Trophoblast cell (in vitro differentiated cells and primary cell): ENCODE data around the gene CSH2.

Experiments used
- DNase-seq, 2 donors: peaks; one replicate each; pipeline ENCODE4 v3.0.0-alpha.2; 2016
- H2AFZ ChIP-seq: 2 replicates; pipeline ENCODE4 v1.6.1; 2013; ENCODE audit warnings: low read length, moderate library complexity, mild to moderate bottlenecking; ENCODE audit not compliant: insufficient read depth, poor library complexity
- H2AK5ac ChIP-seq: 2 replicates; pipeline ENCODE4 v1.6.1; 2013; ENCODE audit warnings: mild to moderate bottlenecking, low read length
- H2BK120ac ChIP-seq: 2 replicates; pipeline ENCODE4 v1.6.1; 2013; ENCODE audit warnings: low read length, mild to moderate bottlenecking, moderate library complexity; ENCODE audit not compliant: insufficient read depth, poor library complexity
- H2BK12ac ChIP-seq: 2 replicates; pipeline ENCODE4 v1.6.1; 2013; ENCODE audit warnings: mild to moderate bottlenecking, low read length, moderate library complexity
- H2BK5ac ChIP-seq: 2 replicates; pipeline ENCODE4 v1.6.1; 2013; ENCODE audit warnings: low read length, low read depth, moderate library complexity, mild to moderate bottlenecking; ENCODE audit not compliant: poor library complexity
- H3K14ac ChIP-seq: 2 replicates; pipeline ENCODE4 v1.6.1; 2013; ENCODE audit warnings: mild to moderate bottlenecking, low read length
- H3K18ac ChIP-seq: 2 replicates; pipeline ENCODE4 v1.6.1; 2013; ENCODE audit warnings: mild to moderate bottlenecking, low read length
- H3K23ac ChIP-seq: 2 replicates; pipeline ENCODE4 v1.6.1; 2013; ENCODE audit warnings: low read length
- H3K27ac ChIP-seq: 2 replicates; pipeline ENCODE4 v1.5.1; 2013; ENCODE audit warnings: low read depth, mild to moderate bottlenecking, inconsistent platforms, low read length, moderate library complexity
- H3K27me3 ChIP-seq: 2 replicates; pipeline ENCODE4 v1.6.1; 2013; ENCODE audit warnings: inconsistent platforms, mild to moderate bottlenecking, low read length, moderate library complexity; ENCODE audit not compliant: insufficient read depth
- H3K36me3 ChIP-seq, 2 experiments: 1 replicate in 1 of 2; 2 replicates in 1 of 2; pipeline ENCODE4 v1.6.1; 2013; ENCODE audit warnings: low read length in 2 of 2, mild to moderate bottlenecking in 2 of 2, moderate library complexity in 1 of 2; ENCODE audit not compliant: insufficient read depth in 2 of 2, control insufficient read depth in 1 of 2
- H3K4ac ChIP-seq: 2 replicates; pipeline ENCODE4 v1.6.1; 2013; ENCODE audit warnings: low read depth, mild to moderate bottlenecking, low read length, moderate library complexity
- H3K4me1 ChIP-seq, 2 experiments: 1 replicate in 1 of 2; 2 replicates in 1 of 2; pipeline ENCODE4 v1.6.1; 2013; ENCODE audit warnings: low read length in 2 of 2, mild to moderate bottlenecking in 2 of 2, moderate library complexity in 1 of 2; ENCODE audit not compliant: insufficient read depth in 2 of 2, control insufficient read depth in 1 of 2
- H3K4me2 ChIP-seq: 2 replicates; pipeline ENCODE4 v1.6.1; 2013; ENCODE audit warnings: inconsistent platforms, mild to moderate bottlenecking, low read length, moderate library complexity
- H3K4me3 ChIP-seq: 2 replicates; pipeline ENCODE4 v1.5.1; 2013; ENCODE audit warnings: mild to moderate bottlenecking, low read depth, low read length, inconsistent platforms
- H3K79me1 ChIP-seq: one replicate; pipeline ENCODE4 v1.6.1; 2013; ENCODE audit warnings: low read length
- H3K79me2 ChIP-seq: 2 replicates; pipeline ENCODE4 v1.6.1; 2013; ENCODE audit warnings: low read length, mild to moderate bottlenecking; ENCODE audit not compliant: control insufficient read depth, insufficient read depth, poor library complexity
- H3K9ac ChIP-seq: 2 replicates; pipeline ENCODE4 v1.6.1; 2013; ENCODE audit warnings: mild to moderate bottlenecking, low read length
- H3K9me3 ChIP-seq: 2 replicates; pipeline ENCODE4 v1.6.1; 2013; ENCODE audit warnings: low read depth, mild to moderate bottlenecking, control low read depth, inconsistent platforms, low read length; ENCODE audit not compliant: insufficient read depth
- H4K12ac ChIP-seq: 2 replicates; pipeline ENCODE4 v1.6.1; 2013; ENCODE audit warnings: low read depth, mild to moderate bottlenecking, low read length, moderate library complexity
- H4K8ac ChIP-seq: 2 replicates; pipeline ENCODE4 v1.6.1; 2013; ENCODE audit warnings: low read depth, mild to moderate bottlenecking, low read length, moderate library complexity
- H4K91ac ChIP-seq: one replicate; pipeline ENCODE4 v1.6.1; 2013; ENCODE audit warnings: low read depth, mild to moderate bottlenecking, low read length, moderate library complexity
- WGBS: extraction: QIAGEN DNeasy Blood & Tissue Kit; methylation state at CpG from one replicate; pipeline ENCODE4 v1.1.7; 2013; ENCODE audit warnings: missing lambda C conversion rate; ENCODE audit not compliant: insufficient read length, insufficient coverage; ENCODE audit errors: extremely low coverage; 5-methylcytosine and 5-hydroxymethylcytosine counted together

The CSH2 gene

GRCh38 chr17:63855185-63855584 is 18.3 kb downstream of the CSH2 start:
- no peak overlapping the region for H3K4me2 ChIP-seq
- H2BK5ac ChIP-seq: no peak overlapping the region
- H2AFZ ChIP-seq: no peak overlapping the region
- no peak overlapping the region for H3K18ac ChIP-seq
- no peaks in the 10 kb centered on the region for H3K36me3 ChIP-seq
- no peak overlapping the region for H4K91ac ChIP-seq
- no CpG with 5 or more reads among the region's 8 CpGs for WGBS
- no peak overlapping the region for H4K12ac ChIP-seq
- no peak overlapping the region for H2BK120ac ChIP-seq
- no peaks in the 10 kb centered on the region for H3K79me1 ChIP-seq
- no peaks in the 10 kb centered on the region for H3K79me2 ChIP-seq
- no peaks in the 10 kb centered on the region for H3K27me3 ChIP-seq
- H2AK5ac ChIP-seq: no peak overlapping the region
- no peak overlapping the region for H3K9ac ChIP-seq
- H3K4me1 ChIP-seq: no peaks in the 10 kb centered on the region
- H3K14ac ChIP-seq: no peak overlapping the region
- H3K23ac ChIP-seq: no peak overlapping the region
- H3K4ac ChIP-seq: no peak overlapping the region
- no peak overlapping the region for H4K8ac ChIP-seq
- no peak overlapping the region for H3K27ac ChIP-seq
- no peak overlapping the region for H2BK12ac ChIP-seq
- no peaks in the 10 kb centered on the region for H3K9me3 ChIP-seq
- no peak overlapping the region for H3K4me3 ChIP-seq
- no peak for DNase-seq

GRCh38 chr17:63854709-63855108 is 18.8 kb downstream of the CSH2 start:
- Histone ChIP-seq H2AFZ (no peak overlapping the region), H3K18ac (no peak overlapping the region), H2BK5ac (no peak overlapping the region), H3K4me1 (no peaks in the 10 kb centered on the region), H4K12ac (no peak overlapping the region), H3K9me3 (peaks cover under 1% of the 10 kb centered on the region), H3K14ac (no peak overlapping the region), H3K27ac (no peak overlapping the region), H4K91ac (no peak overlapping the region), H2BK12ac (no peak overlapping the region), H3K36me3 (no peaks in the 10 kb centered on the region), H3K4me2 (no peak overlapping the region), H3K79me2 (no peaks in the 10 kb centered on the region), H2BK120ac (no peak overlapping the region), H3K4me3 (no peak overlapping the region), H4K8ac (no peak overlapping the region), H3K23ac (no peak overlapping the region), H3K79me1 (no peaks in the 10 kb centered on the region), H3K4ac (no peak overlapping the region), H2AK5ac (no peak overlapping the region), H3K27me3 (no peaks in the 10 kb centered on the region), H3K9ac (no peak overlapping the region)
- DNase-seq: no peak
- whole genome bisulfite sequencing: no CpG with 5 or more reads among the region's 5 CpGs

- Histone ChIP-seq H3K27me3 (no peaks in the 10 kb centered on the region), H3K18ac (no peak overlapping the region), H2AFZ (no peak overlapping the region), H3K4me2 (no peak overlapping the region), H3K9me3 (peaks cover 9% of the 10 kb centered on the region), H3K4ac (no peak overlapping the region), H2BK12ac (no peak overlapping the region), H2BK120ac (no peak overlapping the region), H4K8ac (no peak overlapping the region), H4K12ac (no peak overlapping the region), H3K36me3 (no peaks in the 10 kb centered on the region), H2AK5ac (no peak overlapping the region), H4K91ac (no peak overlapping the region), H3K27ac (no peak overlapping the region), H3K79me1 (peaks cover 3% of the 10 kb centered on the region), H2BK5ac (no peak overlapping the region), H3K4me3 (no peak overlapping the region), H3K14ac (no peak overlapping the region), H3K4me1 (peaks cover 0 to 3% of the 10 kb centered on the region in 2 experiments), H3K79me2 (no peaks in the 10 kb centered on the region), H3K9ac (no peak overlapping the region), H3K23ac (no peak overlapping the region)
- WGBS: no CpG with 5 or more reads among the region's 2 CpGs
- DNase-seq: no peak
Measured at GRCh38 chr17:63853260-63853659, 20.2 kb downstream of the CSH2 start.

- no peaks in the 10 kb centered on the region for H3K79me2 ChIP-seq
- no peak overlapping the region for H3K14ac ChIP-seq
- H3K9me3 ChIP-seq: peaks cover 14% of the 10 kb centered on the region
- H3K27ac ChIP-seq: no peak overlapping the region
- no peak overlapping the region for H2AFZ ChIP-seq
- H2BK120ac ChIP-seq: no peak overlapping the region
- peaks cover 0 to 3% of the 10 kb centered on the region in 2 experiments for H3K4me1 ChIP-seq
- H3K27me3 ChIP-seq: no peaks in the 10 kb centered on the region
- H3K36me3 ChIP-seq: no peaks in the 10 kb centered on the region
- DNase-seq: no peak
- no peak overlapping the region for H3K4ac ChIP-seq
- no peak overlapping the region for H3K9ac ChIP-seq
- H3K79me1 ChIP-seq: peaks cover 3% of the 10 kb centered on the region
- H3K23ac ChIP-seq: no peak overlapping the region
- no peak overlapping the region for H4K91ac ChIP-seq
- no peak overlapping the region for H4K8ac ChIP-seq
- H3K18ac ChIP-seq: no peak overlapping the region
- no peak overlapping the region for H2AK5ac ChIP-seq
- no peak overlapping the region for H2BK12ac ChIP-seq
- H3K4me3 ChIP-seq: no peak overlapping the region
- no CpG with 5 or more reads among the region's 9 CpGs for WGBS
- no peak overlapping the region for H3K4me2 ChIP-seq
- H2BK5ac ChIP-seq: no peak overlapping the region
- no peak overlapping the region for H4K12ac ChIP-seq
Measured at GRCh38 chr17:63850401-63850800, 23.1 kb downstream of the CSH2 start.
